GM19455 (cell line): ENCODE data around the gene POLN.

Experiments
- ATAC-seq: cut with Tn5 transposase; IDR thresholded peaks from one replicate; pipeline ENCODE4 v1.9.1; 2021; ENCODE audit not compliant: unreplicated experiment

The POLN gene

GRCh38 chr4:2264481-2265041 lies 22.6 kb upstream of the POLN start:
- ATAC-seq: no peak

- no peak for ATAC-seq
Measured at GRCh38 chr4:2263926-2264321, 22.0 kb upstream of the POLN start.

- no peak for ATAC-seq
Measured at GRCh38 chr4:2262944-2263250, 21.0 kb upstream of the POLN start.

- ATAC-seq: peak; percentile 87
Measured at GRCh38 chr4:2262145-2262943, 20.4 kb upstream of the POLN start.

- ATAC-seq: peak; percentile 1
Measured at GRCh38 chr4:2261853-2262144, 19.9 kb upstream of the POLN start, which contains the start of gene MXD4. MXD4 (minus strand) TSS chr4:2262109; CDS start chr4:2261980, 129 bp downstream.

GRCh38 chr4:2261110-2261852 lies 19.4 kb upstream of the POLN start:
- peak; percentile 42 for ATAC-seq

- ATAC-seq: no peak
Measured at GRCh38 chr4:2260344-2261109, 18.6 kb upstream of the POLN start.

GRCh38 chr4:2259541-2260343 lies 17.8 kb upstream of the POLN start:
- no peak for ATAC-seq

- no peak for ATAC-seq
Measured at GRCh38 chr4:2259036-2259540, 17.2 kb upstream of the POLN start.

- ATAC-seq: no peak
Measured at GRCh38 chr4:2258091-2259035, 16.4 kb upstream of the POLN start.

GRCh38 chr4:2257361-2258081 lies 15.6 kb upstream of the POLN start:
- no peak for ATAC-seq

GRCh38 chr4:2256781-2257191 lies 14.9 kb upstream of the POLN start:
- ATAC-seq: no peak

- no peak for ATAC-seq
Measured at GRCh38 chr4:2256156-2256731, 14.3 kb upstream of the POLN start.

GRCh38 chr4:2255501-2256155 lies 13.7 kb upstream of the POLN start:
- no peak for ATAC-seq

- no peak for ATAC-seq
Measured at GRCh38 chr4:2254665-2255500, 13.0 kb upstream of the POLN start.

- ATAC-seq: no peak
Measured at GRCh38 chr4:2253160-2254084, 11.5 kb upstream of the POLN start.
